ENCODE data around the gene WSCD2. TPM values are rescaled to one million over a fixed set of nuclear protein-coding genes. Genes with fewer than 3 reads are reported as not detected.

WSCD2 gene
- polyA plus RNA-seq, 1 donor from 2014 or later, result 5.8 TPM

- Histone ChIP-seq H3K4me2 (ENCODE audit: low read length) (no peak overlapping the region), H3F3A (ENCODE audit: insufficient read depth, low read length, poor library complexity, severe bottlenecking) (no peaks in the 10 kb centered on the region), H3K27ac (ENCODE audit: low read length) (no peak overlapping the region), H3K4me3 (ENCODE audit: low read length) (no peak overlapping the region), H3K9me2 (ENCODE audit: insufficient read depth, low read length) (no peaks in the 10 kb centered on the region), H4K20me1 (ENCODE audit: insufficient read depth) (no peaks in the 10 kb centered on the region), H3K9me3 (ENCODE audit: low read length) (no peaks in the 10 kb centered on the region), H2AFZ (ENCODE audit: low read depth, low read length) (no peak overlapping the region), H3K27me3 (ENCODE audit: insufficient read depth, low read depth, low read length) (no peaks in the 10 kb centered on the region), H3K9ac (ENCODE audit: low read length) (no peak overlapping the region), H3K36me3 (ENCODE audit: insufficient read depth, low read length) (no peaks in the 10 kb centered on the region), H3K79me2 (replicated peaks; ENCODE audit: insufficient read depth, low read length) (no peaks in the 10 kb centered on the region)
- TF ChIP-seq MXI1 (conservative IDR thresholded peaks at IDR 0.05; ENCODE audit: poor library complexity, severe bottlenecking) (no peak), RAD21 (conservative IDR thresholded peaks at IDR 0.05) (no peak), CTCF (IDR thresholded peaks at IDR 0.05; ENCODE audit: poor library complexity, severe bottlenecking) (no peak), TAF1 (IDR thresholded peaks at IDR 0.05; ENCODE audit: low read depth) (no peak), REST (IDR thresholded peaks at IDR 0.05; ENCODE audit: borderline replicate concordance) (no peak), EP300 (conservative IDR thresholded peaks at IDR 0.05; ENCODE audit: poor library complexity, severe bottlenecking) (no peak), POLR2AphosphoS5 (IDR thresholded peaks at IDR 0.05) (no peak), EZH2 (IDR thresholded peaks at IDR 0.05; ENCODE audit: borderline replicate concordance, insufficient read depth, low read length, poor library complexity, severe bottlenecking) (no peak), SMC3 (conservative IDR thresholded peaks at IDR 0.05; ENCODE audit: poor library complexity) (no peak)
Observed at GRCh38 chr12:108196921-108197320, 67.8 kb downstream of the WSCD2 start.

- TF ChIP-seq RAD21 (conservative IDR thresholded peaks at IDR 0.05) (no peak), CTCF (IDR thresholded peaks at IDR 0.05; ENCODE audit: poor library complexity, severe bottlenecking) (no peak), EP300 (conservative IDR thresholded peaks at IDR 0.05; ENCODE audit: poor library complexity, severe bottlenecking) (no peak), EZH2 (IDR thresholded peaks at IDR 0.05; ENCODE audit: borderline replicate concordance, insufficient read depth, low read length, poor library complexity, severe bottlenecking) (no peak), MXI1 (conservative IDR thresholded peaks at IDR 0.05; ENCODE audit: poor library complexity, severe bottlenecking) (no peak), POLR2AphosphoS5 (IDR thresholded peaks at IDR 0.05) (no peak), SMC3 (conservative IDR thresholded peaks at IDR 0.05; ENCODE audit: poor library complexity) (no peak), TAF1 (IDR thresholded peaks at IDR 0.05; ENCODE audit: low read depth) (no peak), REST (IDR thresholded peaks at IDR 0.05; ENCODE audit: borderline replicate concordance) (no peak)
- Histone ChIP-seq H3K36me3 (ENCODE audit: insufficient read depth, low read length) (no peaks in the 10 kb centered on the region), H3K27ac (ENCODE audit: low read length) (no peak overlapping the region), H4K20me1 (ENCODE audit: insufficient read depth) (no peaks in the 10 kb centered on the region), H2AFZ (ENCODE audit: low read depth, low read length) (no peak overlapping the region), H3K79me2 (replicated peaks; ENCODE audit: insufficient read depth, low read length) (no peaks in the 10 kb centered on the region), H3K9me2 (ENCODE audit: insufficient read depth, low read length) (no peaks in the 10 kb centered on the region), H3K27me3 (ENCODE audit: insufficient read depth, low read depth, low read length) (no peaks in the 10 kb centered on the region), H3K9ac (ENCODE audit: low read length) (no peak overlapping the region), H3K4me2 (ENCODE audit: low read length) (no peak overlapping the region), H3F3A (ENCODE audit: insufficient read depth, low read length, poor library complexity, severe bottlenecking) (no peaks in the 10 kb centered on the region), H3K9me3 (ENCODE audit: low read length) (no peaks in the 10 kb centered on the region), H3K4me3 (ENCODE audit: low read length) (no peak overlapping the region)
Observed at GRCh38 chr12:108198043-108198442, 69.0 kb downstream of the WSCD2 start.

All from neural cell (in vitro differentiated cells).